NT2/D1 (cell line): ENCODE data around the gene PPP1R13L.
A peak's percentile ranks its signal among the peaks of the same experiment; 100 is the strongest.

ENCODE experiments used
- DNase-seq: peaks from one replicate; pipeline ENCODE4 v3.0.0-alpha.2; 2011; ENCODE audit warnings: low read depth, low spot score
- H3K27me3 ChIP-seq: 2 replicates; pipeline ENCODE4 v1.6.0; 2011; ENCODE audit warnings: mild to moderate bottlenecking; ENCODE audit not compliant: insufficient read length, insufficient read depth
- H3K36me3 ChIP-seq: 2 replicates; pipeline ENCODE4 v1.6.1; 2011; ENCODE audit warnings: mild to moderate bottlenecking, low read length, mixed read lengths; ENCODE audit not compliant: insufficient read depth, insufficient read length
- H3K4me1 ChIP-seq: 2 replicates; pipeline ENCODE4 v1.5.1; 2011; ENCODE audit not compliant: insufficient read depth, insufficient read length
- H3K4me3 ChIP-seq: 2 replicates; pipeline ENCODE4 v1.5.1; 2011; ENCODE audit warnings: low read depth; ENCODE audit not compliant: insufficient read length
- H3K9ac ChIP-seq: 2 replicates; pipeline ENCODE4 v1.6.0; 2011; ENCODE audit warnings: low read depth; ENCODE audit not compliant: insufficient read length
- H3K9me3 ChIP-seq: 2 replicates; pipeline ENCODE4 v1.5.1; 2011; ENCODE audit warnings: mild to moderate bottlenecking, low read length; ENCODE audit not compliant: insufficient read depth
- SUZ12 ChIP-seq: IDR thresholded peaks from 2 replicates; pipeline ENCODE4 v1.6.1; 2011; ENCODE audit not compliant: insufficient read length, insufficient read depth; ENCODE audit errors: extremely low read depth
- YY1 ChIP-seq: IDR thresholded peaks from 2 replicates; pipeline ENCODE4 v1.6.1; 2011; ENCODE audit not compliant: insufficient read length, insufficient read depth
- ZNF274 ChIP-seq: IDR thresholded peaks from 2 replicates; pipeline ENCODE4 v1.6.1; 2011; ENCODE audit warnings: mild to moderate bottlenecking, low read depth, low read length

The PPP1R13L gene

GRCh38 chr19:45446295-45446694 is 41.4 kb upstream of the PPP1R13L start:
- DNase-seq, result no peak

GRCh38 chr19:45445139-45445538 is 40.3 kb upstream of the PPP1R13L start:
- no peak for DNase-seq
- Histone ChIP-seq H3K36me3 (no peaks in the 10 kb centered on the region), H3K9me3 (no peaks in the 10 kb centered on the region), H3K4me1 (peaks cover 13% of the 10 kb centered on the region), H3K4me3 (no peak overlapping the region), H3K9ac (no peak overlapping the region), H3K27me3 (no peaks in the 10 kb centered on the region)
- no peak for TF ChIP-seq YY1
- TF ChIP-seq SUZ12, result no peak
- TF ChIP-seq ZNF274, result no peak

More at GRCh38 chr19:45446295-45446694, 41.4 kb upstream of the PPP1R13L start:
- Histone ChIP-seq H3K4me3 (no peak overlapping the region), H3K27me3 (peaks cover 5% of the 10 kb centered on the region), H3K9me3 (no peaks in the 10 kb centered on the region), H3K4me1 (peaks cover 9% of the 10 kb centered on the region), H3K9ac (no peak overlapping the region), H3K36me3 (no peaks in the 10 kb centered on the region)
- no peak for TF ChIP-seq SUZ12
- no peak for TF ChIP-seq YY1
- no peak for TF ChIP-seq ZNF274

GRCh38 chr19:45444318-45445041 is 39.6 kb upstream of the PPP1R13L start:
- peak overlapping the region; percentile 40 for H3K4me3 ChIP-seq
- peak overlapping the region; percentile 78 for H3K9ac ChIP-seq
- H3K4me1 ChIP-seq, result peaks cover 13% of the 10 kb centered on the region
- H3K9me3 ChIP-seq, result no peaks in the 10 kb centered on the region
- no peak for TF ChIP-seq YY1
- no peak for TF ChIP-seq SUZ12
- TF ChIP-seq ZNF274, result no peak
- no peaks in the 10 kb centered on the region for H3K36me3 ChIP-seq
- no peaks in the 10 kb centered on the region for H3K27me3 ChIP-seq
- DNase-seq, result no peak

- peak overlapping the region; percentile 57 for H3K4me3 ChIP-seq
- H3K9me3 ChIP-seq, result no peaks in the 10 kb centered on the region
- H3K36me3 ChIP-seq, result no peaks in the 10 kb centered on the region
- H3K27me3 ChIP-seq, result no peaks in the 10 kb centered on the region
- H3K9ac ChIP-seq, result peak overlapping the region; percentile 82
- DNase-seq, result no peak
- TF ChIP-seq SUZ12 (no peak), YY1 (no peak), ZNF274 (no peak)
- H3K4me1 ChIP-seq, result peaks cover 13% of the 10 kb centered on the region
Observed at GRCh38 chr19:45443462-45444317, 38.8 kb upstream of the PPP1R13L start.

- no peaks in the 10 kb centered on the region for H3K27me3 ChIP-seq
- TF ChIP-seq SUZ12, result no peak
- no peak for TF ChIP-seq YY1
- TF ChIP-seq ZNF274, result no peak
- no peaks in the 10 kb centered on the region for H3K36me3 ChIP-seq
- H3K4me3 ChIP-seq, result peak overlapping the region; percentile 23
- no peaks in the 10 kb centered on the region for H3K9me3 ChIP-seq
- DNase-seq, result no peak
- H3K9ac ChIP-seq, result peak overlapping the region; percentile 66
- H3K4me1 ChIP-seq, result peaks cover 13% of the 10 kb centered on the region
Observed at GRCh38 chr19:45442778-45443461, 38.1 kb upstream of the PPP1R13L start.

GRCh38 chr19:45442408-45442777 is 37.5 kb upstream of the PPP1R13L start:
- H3K9me3 ChIP-seq, result no peaks in the 10 kb centered on the region
- no peak overlapping the region for H3K4me3 ChIP-seq
- H3K4me1 ChIP-seq, result peaks cover 13% of the 10 kb centered on the region
- H3K27me3 ChIP-seq, result no peaks in the 10 kb centered on the region
- DNase-seq, result no peak
- no peaks in the 10 kb centered on the region for H3K36me3 ChIP-seq
- no peak overlapping the region for H3K9ac ChIP-seq
- TF ChIP-seq ZNF274 (no peak), SUZ12 (no peak), YY1 (no peak)
